ENCODE data around the gene DEK.
"Not testable (repeated sequence)": the region's sequence is repeated elsewhere in the genome, so short reads cannot be mapped to it uniquely, and the experiment has no call there.

Gene DEK

DNA sequence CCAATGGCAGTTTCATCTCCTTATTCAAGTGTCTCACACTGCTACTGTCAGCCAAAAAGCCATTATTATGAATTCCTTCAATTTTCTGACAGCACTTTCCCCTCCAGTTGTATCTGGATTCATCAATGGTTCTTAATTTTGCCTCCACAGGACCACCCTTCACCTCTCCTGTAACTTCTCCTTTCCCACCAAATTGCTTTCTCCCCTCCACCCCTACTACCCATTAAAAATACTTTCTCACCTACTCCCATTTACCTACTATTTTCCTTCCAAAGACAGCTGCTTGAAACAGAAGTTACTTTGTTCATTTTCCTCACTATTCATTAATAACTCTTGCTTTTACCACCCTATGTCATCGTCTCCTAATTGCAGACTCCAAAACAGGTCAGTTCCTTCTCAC lies 29.8 kb downstream of the DEK start:
- DNase-seq = no peak

GRCh38 chr6:18233770-18234169 lies 30.6 kb downstream of the DEK start:
- DNase-seq = not testable (repeated sequence)

- DNase-seq = not testable (repeated sequence)
Observed at GRCh38 chr6:18231856-18232255, 32.5 kb downstream of the DEK start.

DNA sequence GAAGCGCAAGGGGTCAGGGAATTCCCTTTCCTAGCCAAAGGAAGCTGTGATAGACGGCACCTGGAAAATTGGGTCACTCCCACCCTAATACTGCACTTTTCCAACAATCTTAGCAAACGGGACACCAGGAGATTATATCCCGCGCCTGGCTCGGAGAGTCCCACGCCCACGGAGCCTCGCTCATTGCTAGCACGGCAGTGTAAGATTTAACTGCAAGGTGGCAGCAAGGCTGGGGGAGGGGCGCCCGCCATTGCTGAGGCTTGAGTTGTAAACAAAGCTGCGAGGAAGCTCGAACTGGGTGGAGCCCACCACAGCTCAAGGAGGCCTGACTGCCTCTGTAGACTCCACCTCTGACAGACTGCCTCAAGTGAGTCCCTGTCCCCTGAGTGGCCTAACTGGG lies 35.7 kb downstream of the DEK start:
- DNase-seq = not testable (repeated sequence)

- DNase-seq = not testable (repeated sequence)
Observed at GRCh38 chr6:18227166-18227565, 37.2 kb downstream of the DEK start.

GRCh38 chr6:18226451-18227105 lies 37.8 kb downstream of the DEK start:
- DNase-seq = not testable (repeated sequence)

GRCh38 chr6:18221288-18221615 lies 43.1 kb downstream of the DEK start:
- no peak for DNase-seq

DNA sequence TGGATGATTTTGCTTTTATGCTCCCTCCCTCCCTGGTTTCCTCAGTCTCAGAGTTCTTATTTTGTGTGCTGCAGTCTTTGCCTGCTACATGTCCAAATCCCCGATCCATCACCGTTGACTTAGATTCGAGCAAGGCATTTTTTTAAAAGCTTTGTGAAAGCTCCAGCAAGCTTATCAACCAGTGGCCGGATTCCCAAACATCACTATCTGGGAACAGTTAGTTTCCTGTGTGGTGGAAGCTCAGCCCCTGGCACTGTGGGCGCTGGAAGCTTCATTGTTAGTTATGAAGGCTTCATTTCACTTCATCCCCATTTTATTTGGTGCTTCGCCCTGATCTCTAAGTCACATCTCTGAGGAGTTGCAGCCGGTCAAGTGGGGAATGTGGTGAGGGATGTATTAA lies 44.7 kb downstream of the DEK start:
- DNase-seq = no peak

DNA sequence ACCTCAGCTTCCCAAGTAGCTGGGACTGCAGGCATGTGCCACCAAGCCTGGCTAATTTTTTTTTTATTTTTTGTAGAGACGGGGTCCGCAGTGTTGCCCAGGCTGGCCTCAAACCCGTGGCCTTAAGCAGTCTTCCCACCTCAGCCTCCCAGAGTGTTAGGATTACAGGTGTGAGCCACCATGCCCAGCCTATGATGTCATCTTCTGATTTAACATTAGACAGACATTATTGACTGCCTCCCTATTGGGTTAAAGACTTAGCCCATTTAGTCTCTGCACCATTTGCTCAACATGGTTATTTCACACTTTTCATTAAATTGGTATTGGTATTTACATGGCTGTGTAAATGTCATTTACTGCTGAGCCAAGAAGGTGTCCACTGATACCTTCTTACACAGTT lies 46.1 kb downstream of the DEK start:
- DNase-seq = no peak

DNA sequence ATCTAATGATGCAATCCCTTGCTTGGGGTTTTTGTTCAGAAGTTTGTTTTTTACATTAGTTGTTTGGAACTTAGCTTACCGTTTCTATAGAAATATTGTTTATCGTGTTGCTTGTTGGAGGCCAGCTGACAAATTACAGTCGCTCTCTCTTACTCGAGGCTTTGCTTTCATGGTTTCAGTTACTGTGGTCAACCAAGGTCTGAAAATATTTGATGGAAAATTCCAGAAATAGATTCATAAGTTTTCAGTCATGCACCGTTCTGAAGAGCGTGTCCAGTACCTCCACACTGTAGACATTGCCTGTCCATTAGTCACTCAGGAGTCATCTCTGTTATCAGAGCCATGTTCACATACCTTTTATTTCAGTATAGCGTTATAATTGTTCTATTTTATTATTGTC lies 47.9 kb downstream of the DEK start:
- DNase-seq = no peak

DNA sequence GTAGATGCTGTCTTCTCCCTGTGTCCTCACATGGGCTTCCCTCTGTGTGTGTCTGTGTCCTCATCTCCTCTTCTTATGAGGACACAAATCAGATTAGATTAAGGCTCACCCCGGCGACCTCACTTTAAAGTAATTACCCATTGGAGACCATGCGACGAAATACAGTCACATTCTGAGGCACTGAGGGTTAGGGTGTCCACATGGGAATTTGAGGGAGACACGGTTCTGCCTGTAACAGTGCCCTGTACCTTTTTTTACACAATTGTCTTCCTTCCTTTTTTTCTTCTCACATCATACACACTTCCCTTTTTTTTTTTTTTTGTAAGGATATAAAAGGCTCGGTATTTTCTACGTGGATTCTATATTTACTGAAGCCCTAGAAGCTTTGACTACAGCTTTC lies 48.9 kb downstream of the DEK start:
- no peak for DNase-seq

DNA sequence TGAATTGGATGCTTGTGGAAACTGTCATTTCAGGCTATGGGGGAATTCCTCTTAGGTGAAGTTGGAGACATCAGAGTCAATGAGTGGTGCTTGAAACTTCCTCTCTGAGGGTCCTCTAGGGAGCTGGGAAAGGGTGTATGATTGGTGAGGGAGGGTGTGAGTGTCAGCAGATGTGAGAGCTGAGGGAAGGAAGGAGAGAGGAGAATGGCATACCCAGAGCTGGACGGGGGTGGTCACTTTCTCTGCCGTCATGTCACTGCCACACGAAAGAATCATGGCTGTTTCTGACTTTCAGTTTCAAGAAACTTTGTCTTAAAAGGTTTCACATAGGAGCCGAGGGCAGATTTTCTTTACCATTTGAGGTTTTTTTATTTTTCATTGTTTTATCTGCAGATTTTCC lies 50.3 kb downstream of the DEK start:
- DNase-seq = no peak

DNA sequence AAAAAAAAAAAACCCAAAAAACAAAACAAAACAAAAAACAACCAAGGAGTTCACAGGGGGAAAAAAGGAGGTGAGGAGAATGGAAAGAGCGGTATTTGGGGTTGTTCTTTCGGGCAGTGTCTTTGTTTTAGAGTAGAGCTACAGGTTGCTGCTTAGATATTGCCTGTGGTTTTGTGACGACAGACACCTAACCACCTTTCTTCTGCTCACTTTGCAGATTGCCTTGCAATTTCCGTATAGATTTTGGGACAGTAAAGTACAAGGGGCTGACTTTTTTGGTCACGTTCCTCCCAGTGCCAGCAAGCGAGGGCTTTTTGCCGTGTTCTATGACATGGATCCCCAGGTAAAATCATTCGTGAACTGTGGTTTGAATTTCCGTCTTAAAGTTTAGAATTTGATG lies 50.9 kb downstream of the DEK start:
- no peak for DNase-seq

DNA sequence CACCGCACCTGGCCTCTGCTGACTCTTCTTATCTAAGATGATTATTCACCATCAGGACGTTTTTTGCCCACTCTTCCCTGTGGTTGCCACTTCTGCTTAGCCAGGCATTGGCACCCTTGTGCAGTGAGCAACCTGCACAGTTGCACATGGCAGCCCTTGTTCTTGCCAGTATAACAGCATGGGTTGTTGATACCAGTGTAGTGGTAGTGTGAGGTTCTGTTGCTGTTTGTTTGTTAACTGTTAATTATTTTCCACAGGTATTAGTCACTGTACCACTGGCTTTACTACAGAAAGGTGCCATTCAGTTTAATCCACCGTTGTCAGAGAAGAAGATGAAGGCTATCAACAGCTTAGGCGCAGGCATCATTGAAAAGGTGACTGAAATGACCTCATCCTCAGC lies 52.1 kb downstream of the DEK start:
- DNase-seq = no peak

- peak; percentile 38 to 53 for DNase-seq
Observed at GRCh38 chr6:18211338-18211737, 53.0 kb downstream of the DEK start.

DNA sequence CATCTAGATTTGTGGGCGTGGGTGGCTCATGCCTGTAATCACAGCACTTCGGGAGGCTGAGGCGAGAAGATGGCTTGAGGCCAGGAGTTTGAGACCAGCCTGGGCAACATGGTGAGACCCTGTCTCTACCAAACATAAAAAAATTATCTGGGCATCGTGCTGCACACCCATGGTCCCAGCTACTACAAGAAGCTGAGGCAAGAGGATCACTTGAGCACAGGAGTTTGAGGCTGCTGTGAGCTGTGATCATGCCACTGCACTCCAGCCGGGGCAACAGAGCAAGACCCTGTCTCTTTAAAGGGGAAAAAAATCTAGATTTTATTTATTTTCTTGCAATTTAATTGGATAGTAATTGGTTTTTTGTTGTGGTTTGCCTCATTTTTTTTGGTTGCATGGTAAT lies 53.6 kb downstream of the DEK start:
- DNase-seq = no peak

GRCh38 chr6:18209539-18210197 lies 54.7 kb downstream of the DEK start:
- no peak for DNase-seq

- not testable (repeated sequence) for DNase-seq
Observed at GRCh38 chr6:18208778-18209177, 55.6 kb downstream of the DEK start.

GRCh38 chr6:18207949-18208348 lies 56.4 kb downstream of the DEK start:
- no peak for DNase-seq

DNA sequence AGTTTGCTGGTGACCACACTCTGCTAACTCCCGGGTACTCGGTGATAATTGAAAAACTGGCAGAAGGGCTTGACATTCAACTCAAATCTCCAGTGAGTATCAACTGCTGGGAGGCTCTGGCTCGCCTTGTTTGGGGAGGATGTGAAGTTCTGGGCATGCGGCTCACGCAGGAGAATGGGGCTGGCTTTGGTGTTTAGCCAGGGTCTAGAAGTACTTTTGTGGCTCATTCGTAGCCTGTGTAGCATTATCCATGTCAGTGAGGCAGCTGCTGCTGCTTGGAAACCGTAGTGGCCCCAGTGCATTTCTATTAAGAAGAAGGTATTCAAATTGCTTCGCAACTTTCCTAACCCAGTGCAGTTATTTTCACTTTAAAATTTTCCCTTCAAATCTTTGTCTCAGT lies 56.9 kb downstream of the DEK start:
- DNase-seq = no peak

- DNase-seq = no peak
Observed at GRCh38 chr6:18206591-18206990, 57.7 kb downstream of the DEK start.

- DNase-seq = no peak
Observed at GRCh38 chr6:18204691-18205090, 59.6 kb downstream of the DEK start.

DNA sequence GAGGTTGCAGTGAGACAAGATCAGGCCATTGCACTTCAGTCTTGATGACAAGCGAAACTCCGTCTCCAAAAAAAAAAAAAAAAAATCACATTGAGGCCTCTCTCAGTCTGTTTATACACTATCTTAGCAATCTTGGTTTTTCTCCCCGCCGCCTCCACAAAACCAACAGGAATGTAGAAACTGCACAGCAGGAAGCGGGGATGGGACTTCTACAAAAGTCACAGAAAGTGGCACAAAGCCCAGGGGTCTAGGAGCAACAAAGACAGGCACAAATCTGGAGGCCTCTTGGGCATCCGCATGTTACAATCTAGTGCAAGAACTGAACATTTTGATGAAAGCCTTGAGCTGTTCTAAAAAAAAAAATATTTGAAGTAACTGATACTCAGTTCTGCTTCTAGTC lies 60.5 kb downstream of the DEK start:
- no peak for DNase-seq

- DNase-seq = no peak
Observed at GRCh38 chr6:18192026-18192425, 72.3 kb downstream of the DEK start.

DNA sequence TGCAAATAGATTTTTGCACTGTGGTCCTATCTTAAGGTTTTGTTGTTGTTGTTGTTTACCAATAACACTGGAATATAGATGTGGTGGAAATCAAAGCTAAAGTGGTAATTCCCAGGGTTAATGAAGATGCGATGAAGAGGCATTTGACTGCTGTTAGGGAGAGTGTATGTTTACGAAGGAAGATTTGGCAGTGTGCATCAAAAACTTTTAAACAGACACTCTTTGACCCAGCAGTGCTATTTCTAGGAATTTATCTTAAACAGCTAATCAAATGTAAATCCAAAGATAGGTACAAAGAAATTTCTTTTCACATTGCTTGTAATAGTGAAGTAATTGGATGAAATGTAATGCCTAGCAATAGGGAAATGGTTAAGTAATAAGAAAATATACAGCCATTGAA lies 75.1 kb downstream of the DEK start:
- no peak for DNase-seq
